Mucosa of stomach (tissue), 1 donor: ENCODE results near the gene GRM7.

Experiments
- H3K27me3 ChIP-seq: one replicate; pipeline ENCODE4 v1.7.0; 2013; ENCODE audit warnings: mild to moderate bottlenecking, low read length; ENCODE audit not compliant: control insufficient read depth, insufficient read depth
- H3K36me3 ChIP-seq: one replicate; pipeline ENCODE4 v1.7.0; 2013; ENCODE audit warnings: low read length; ENCODE audit not compliant: control insufficient read depth, insufficient read depth
- H3K4me1 ChIP-seq: one replicate; pipeline ENCODE4 v1.7.0; 2013; ENCODE audit warnings: mild to moderate bottlenecking, low read length; ENCODE audit not compliant: control insufficient read depth, insufficient read depth
- H3K4me3 ChIP-seq: one replicate; pipeline ENCODE4 v1.7.0; 2013; ENCODE audit warnings: low read length
- H3K9ac ChIP-seq: one replicate; pipeline ENCODE4 v1.7.0; 2013; ENCODE audit warnings: mild to moderate bottlenecking, low read length, moderate library complexity
- H3K9me3 ChIP-seq: one replicate; pipeline ENCODE4 v1.7.0; 2013; ENCODE audit warnings: mild to moderate bottlenecking, low read length, moderate library complexity; ENCODE audit not compliant: control insufficient read depth
- donor health status: Pancreatic carcinoma.

GRM7 gene

GRCh38 chr3:7740458-7740857 is 879.5 kb downstream of the GRM7 start:
- Histone ChIP-seq H3K4me1 (no peaks in the 10 kb centered on the region), H3K36me3 (no peaks in the 10 kb centered on the region), H3K4me3 (no peak overlapping the region)

GRCh38 chr3:7744850-7745249 is 883.9 kb downstream of the GRM7 start:
- Histone ChIP-seq H3K36me3 (no peaks in the 10 kb centered on the region), H3K9me3 (no peaks in the 10 kb centered on the region), H3K4me3 (no peak overlapping the region), H3K27me3 (no peaks in the 10 kb centered on the region), H3K9ac (no peak overlapping the region), H3K4me1 (no peaks in the 10 kb centered on the region)

More at GRCh38 chr3:7740458-7740857, 879.5 kb downstream of the GRM7 start:
- Histone ChIP-seq H3K9me3 (no peaks in the 10 kb centered on the region), H3K27me3 (no peaks in the 10 kb centered on the region), H3K9ac (no peak overlapping the region)

- no peak overlapping the region for H3K4me3 ChIP-seq
- no peaks in the 10 kb centered on the region for H3K9me3 ChIP-seq
- H3K36me3 ChIP-seq = no peaks in the 10 kb centered on the region
- no peak overlapping the region for H3K9ac ChIP-seq
- no peaks in the 10 kb centered on the region for H3K27me3 ChIP-seq
- H3K4me1 ChIP-seq = no peaks in the 10 kb centered on the region
Observed at GRCh38 chr3:7745711-7746110, 884.8 kb downstream of the GRM7 start.

- Histone ChIP-seq H3K4me3 (no peak overlapping the region), H3K36me3 (no peaks in the 10 kb centered on the region), H3K27me3 (no peaks in the 10 kb centered on the region), H3K9ac (no peak overlapping the region), H3K4me1 (no peaks in the 10 kb centered on the region), H3K9me3 (no peaks in the 10 kb centered on the region)
Observed at GRCh38 chr3:7749931-7750695, 889.2 kb downstream of the GRM7 start.

DNA sequence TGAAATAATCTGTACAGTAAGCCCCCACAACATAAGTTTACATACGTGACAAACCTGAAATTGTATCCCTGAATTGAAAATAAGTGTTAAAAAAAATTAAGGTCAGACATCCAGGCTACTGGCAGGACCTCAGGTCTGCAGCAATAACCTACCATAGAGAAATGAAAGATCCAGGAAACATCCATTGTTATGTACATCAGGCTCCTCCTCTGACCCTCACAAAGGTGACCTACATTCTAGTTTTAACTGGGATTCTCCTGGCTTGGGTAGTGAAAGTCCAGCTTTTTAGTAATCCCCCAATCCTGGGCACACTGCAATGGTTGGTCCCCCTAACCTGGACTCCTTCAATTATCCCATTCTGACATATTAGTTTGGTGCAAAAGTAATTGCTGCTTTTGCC is 891.1 kb downstream of the GRM7 start:
- H3K9ac ChIP-seq = no peak overlapping the region
- H3K4me1 ChIP-seq = no peaks in the 10 kb centered on the region
- no peak overlapping the region for H3K4me3 ChIP-seq
- no peaks in the 10 kb centered on the region for H3K9me3 ChIP-seq
- H3K27me3 ChIP-seq = no peaks in the 10 kb centered on the region
- no peaks in the 10 kb centered on the region for H3K36me3 ChIP-seq

GRCh38 chr3:7754653-7755441 is 893.9 kb downstream of the GRM7 start:
- no peaks in the 10 kb centered on the region for H3K4me1 ChIP-seq
- no peak overlapping the region for H3K9ac ChIP-seq
- no peak overlapping the region for H3K4me3 ChIP-seq
- no peaks in the 10 kb centered on the region for H3K9me3 ChIP-seq
- no peaks in the 10 kb centered on the region for H3K36me3 ChIP-seq
- H3K27me3 ChIP-seq = no peaks in the 10 kb centered on the region

GRCh38 chr3:7759630-7760029 is 898.7 kb downstream of the GRM7 start:
- Histone ChIP-seq H3K36me3 (no peaks in the 10 kb centered on the region), H3K4me1 (no peaks in the 10 kb centered on the region), H3K4me3 (no peak overlapping the region), H3K9ac (no peak overlapping the region), H3K9me3 (no peaks in the 10 kb centered on the region), H3K27me3 (no peaks in the 10 kb centered on the region)

GRCh38 chr3:7760718-7761117 is 899.8 kb downstream of the GRM7 start:
- no peak overlapping the region for H3K4me3 ChIP-seq
- no peak overlapping the region for H3K9ac ChIP-seq
- no peaks in the 10 kb centered on the region for H3K36me3 ChIP-seq
- H3K4me1 ChIP-seq = no peaks in the 10 kb centered on the region
- H3K27me3 ChIP-seq = no peaks in the 10 kb centered on the region
- H3K9me3 ChIP-seq = no peaks in the 10 kb centered on the region

GRCh38 chr3:7764115-7764514 is 903.2 kb downstream of the GRM7 start:
- Histone ChIP-seq H3K4me3 (no peak overlapping the region), H3K9me3 (no peaks in the 10 kb centered on the region), H3K9ac (no peak overlapping the region), H3K4me1 (no peaks in the 10 kb centered on the region), H3K36me3 (no peaks in the 10 kb centered on the region), H3K27me3 (no peaks in the 10 kb centered on the region)

DNA sequence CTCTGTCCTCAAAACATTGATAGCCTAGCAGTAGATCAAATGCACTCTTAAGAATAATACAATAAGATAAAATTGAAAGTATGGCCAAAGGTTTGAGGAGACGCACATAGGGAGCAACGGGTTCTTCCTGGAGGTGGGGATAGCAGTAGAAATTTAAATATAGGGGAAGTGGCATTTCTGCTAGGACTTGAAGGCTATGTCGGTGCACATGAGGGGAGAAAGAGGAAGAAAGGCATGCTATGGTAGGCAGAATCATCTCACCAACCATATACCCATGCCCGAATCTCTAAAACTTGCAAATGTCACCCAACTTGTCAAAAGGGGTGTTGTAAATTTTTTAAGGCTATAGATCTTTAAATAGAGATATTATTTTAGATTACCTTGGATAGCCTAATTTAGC is 905.6 kb downstream of the GRM7 start:
- no peaks in the 10 kb centered on the region for H3K27me3 ChIP-seq
- H3K4me3 ChIP-seq = no peak overlapping the region
- no peaks in the 10 kb centered on the region for H3K9me3 ChIP-seq
- no peaks in the 10 kb centered on the region for H3K36me3 ChIP-seq
- no peak overlapping the region for H3K9ac ChIP-seq
- no peaks in the 10 kb centered on the region for H3K4me1 ChIP-seq

DNA sequence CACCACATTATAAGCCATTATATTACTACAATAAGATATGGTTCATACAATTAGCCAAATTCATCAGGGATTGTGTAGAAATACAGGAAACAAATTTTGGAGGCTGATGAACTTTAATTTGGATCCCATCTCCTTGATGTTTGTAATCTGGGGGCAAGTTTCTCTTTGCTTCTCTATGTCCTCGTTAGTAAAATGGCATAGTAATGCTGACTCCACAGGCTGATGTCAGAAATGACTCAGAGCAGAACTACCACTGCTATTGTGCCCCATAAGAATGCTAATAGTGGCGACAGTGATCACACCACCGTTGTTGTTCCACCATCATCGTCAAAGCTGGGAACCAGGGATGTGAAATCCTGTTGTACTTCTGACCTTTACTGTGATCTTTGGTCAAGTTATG is 918.4 kb downstream of the GRM7 start:
- Histone ChIP-seq H3K9ac (no peak overlapping the region), H3K36me3 (no peaks in the 10 kb centered on the region), H3K27me3 (no peaks in the 10 kb centered on the region), H3K4me3 (no peak overlapping the region), H3K9me3 (no peaks in the 10 kb centered on the region), H3K4me1 (no peaks in the 10 kb centered on the region)

DNA sequence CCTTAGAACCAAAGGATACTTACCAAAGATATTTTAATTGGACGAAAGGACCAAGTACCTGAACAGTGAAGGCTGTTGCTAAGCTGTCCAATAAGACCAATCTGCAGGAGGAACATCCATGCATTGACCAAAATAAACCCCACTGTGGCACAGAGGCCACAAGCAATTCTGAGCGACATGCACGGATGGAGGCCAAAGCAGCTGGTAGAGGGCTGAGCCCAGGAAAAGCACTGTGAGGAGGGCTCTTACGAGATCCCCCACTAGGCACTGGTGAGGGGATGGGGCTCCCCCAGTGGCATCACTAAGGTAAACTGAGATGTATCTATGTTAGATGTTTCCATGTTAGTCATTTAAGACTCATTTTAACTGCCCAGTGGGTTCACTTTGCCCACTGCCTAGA is 920.5 kb downstream of the GRM7 start:
- H3K4me3 ChIP-seq = no peak overlapping the region
- no peaks in the 10 kb centered on the region for H3K4me1 ChIP-seq
- no peaks in the 10 kb centered on the region for H3K9me3 ChIP-seq
- H3K36me3 ChIP-seq = no peaks in the 10 kb centered on the region
- no peak overlapping the region for H3K9ac ChIP-seq
- no peaks in the 10 kb centered on the region for H3K27me3 ChIP-seq
